ENCODE measurements around the gene TBCB.

DNA sequence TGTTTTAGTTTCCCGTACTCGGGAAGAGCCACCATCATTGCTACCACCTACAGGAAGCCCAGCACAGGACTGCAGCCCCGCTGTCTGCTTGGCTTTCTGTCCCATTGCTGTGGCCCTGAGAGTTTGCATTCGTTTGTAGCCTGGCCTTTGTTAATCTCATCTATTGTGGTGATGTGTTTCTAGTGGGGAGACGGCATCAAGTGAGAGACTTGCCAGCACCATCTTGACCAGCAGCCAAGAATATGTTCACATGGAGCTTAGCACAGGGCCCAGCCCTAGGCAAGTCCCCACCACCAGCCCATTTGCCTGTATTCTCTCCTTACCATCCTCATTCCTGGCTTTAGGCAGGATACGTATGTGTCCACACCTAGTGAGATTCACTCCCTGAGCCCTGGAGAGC lies 21.6 kb upstream of the TBCB start:
- TF ChIP-seq, protein P1, sequence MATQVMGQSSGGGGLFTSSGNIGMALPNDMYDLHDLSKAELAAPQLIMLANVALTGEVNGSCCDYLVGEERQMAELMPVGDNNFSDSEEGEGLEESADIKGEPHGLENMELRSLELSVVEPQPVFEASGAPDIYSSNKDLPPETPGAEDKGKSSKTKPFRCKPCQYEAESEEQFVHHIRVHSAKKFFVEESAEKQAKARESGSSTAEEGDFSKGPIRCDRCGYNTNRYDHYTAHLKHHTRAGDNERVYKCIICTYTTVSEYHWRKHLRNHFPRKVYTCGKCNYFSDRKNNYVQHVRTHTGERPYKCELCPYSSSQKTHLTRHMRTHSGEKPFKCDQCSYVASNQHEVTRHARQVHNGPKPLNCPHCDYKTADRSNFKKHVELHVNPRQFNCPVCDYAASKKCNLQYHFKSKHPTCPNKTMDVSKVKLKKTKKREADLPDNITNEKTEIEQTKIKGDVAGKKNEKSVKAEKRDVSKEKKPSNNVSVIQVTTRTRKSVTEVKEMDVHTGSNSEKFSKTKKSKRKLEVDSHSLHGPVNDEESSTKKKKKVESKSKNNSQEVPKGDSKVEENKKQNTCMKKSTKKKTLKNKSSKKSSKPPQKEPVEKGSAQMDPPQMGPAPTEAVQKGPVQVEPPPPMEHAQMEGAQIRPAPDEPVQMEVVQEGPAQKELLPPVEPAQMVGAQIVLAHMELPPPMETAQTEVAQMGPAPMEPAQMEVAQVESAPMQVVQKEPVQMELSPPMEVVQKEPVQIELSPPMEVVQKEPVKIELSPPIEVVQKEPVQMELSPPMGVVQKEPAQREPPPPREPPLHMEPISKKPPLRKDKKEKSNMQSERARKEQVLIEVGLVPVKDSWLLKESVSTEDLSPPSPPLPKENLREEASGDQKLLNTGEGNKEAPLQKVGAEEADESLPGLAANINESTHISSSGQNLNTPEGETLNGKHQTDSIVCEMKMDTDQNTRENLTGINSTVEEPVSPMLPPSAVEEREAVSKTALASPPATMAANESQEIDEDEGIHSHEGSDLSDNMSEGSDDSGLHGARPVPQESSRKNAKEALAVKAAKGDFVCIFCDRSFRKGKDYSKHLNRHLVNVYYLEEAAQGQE (IDR thresholded peaks at IDR 0.05; ENCODE audit: low read depth) = no peak
- TF ChIP-seq RAD21 (IDR thresholded peaks at IDR 0.05; ENCODE audit: low read depth) = no peak

Measured in Ishikawa (cell line).